ENCODE data around the gene KAZN. TPM values are rescaled to one million over a fixed set of nuclear protein-coding genes. Genes with fewer than 3 reads are reported as not detected.

KAZN gene
- polyA plus RNA-seq, 1 donor from 2014 or later, result 20.6 TPM

DNA sequence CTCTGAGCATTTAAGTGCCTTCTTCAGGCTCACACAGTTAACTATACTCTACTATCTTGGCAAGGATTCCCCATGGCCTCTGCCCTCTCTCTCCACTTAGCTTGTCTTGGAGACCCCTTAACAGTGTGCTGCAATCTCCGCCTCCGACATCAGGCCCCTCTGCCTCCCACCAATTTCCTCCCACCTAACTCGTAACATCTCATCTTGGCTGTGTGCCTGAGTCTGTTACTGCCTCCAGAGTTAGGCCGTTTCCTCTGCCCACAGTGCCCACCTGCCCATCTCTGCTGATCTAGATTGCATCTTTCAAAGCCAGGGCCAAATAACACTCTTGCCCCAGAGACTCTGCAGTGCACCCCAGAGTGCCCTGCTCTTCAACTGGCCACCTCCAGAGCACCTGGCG is 310.8 kb downstream of the KAZN start:
- no peak overlapping the region for H3K4me3 ChIP-seq (ENCODE audit: low read length)
- no peaks in the 10 kb centered on the region for H3K79me2 ChIP-seq (replicated peaks; ENCODE audit: insufficient read depth, low read length)
- no peaks in the 10 kb centered on the region for H3K27me3 ChIP-seq (ENCODE audit: insufficient read depth, low read depth, low read length)
- no peaks in the 10 kb centered on the region for H3K9me2 ChIP-seq (ENCODE audit: insufficient read depth, low read length)
- no peak overlapping the region for H3K9ac ChIP-seq (ENCODE audit: low read length)
- H2AFZ ChIP-seq (ENCODE audit: low read depth, low read length), result no peak overlapping the region
- no peak overlapping the region for H3K27ac ChIP-seq (ENCODE audit: low read length)
- no peaks in the 10 kb centered on the region for H3K36me3 ChIP-seq (ENCODE audit: insufficient read depth, low read length)
- H3K9me3 ChIP-seq (ENCODE audit: low read length), result no peaks in the 10 kb centered on the region
- TF ChIP-seq TAF1 (IDR thresholded peaks at IDR 0.05; ENCODE audit: low read depth) (no peak), SMC3 (conservative IDR thresholded peaks at IDR 0.05; ENCODE audit: poor library complexity) (no peak)
- H3K4me2 ChIP-seq (ENCODE audit: low read length), result no peak overlapping the region
- H3F3A ChIP-seq (ENCODE audit: insufficient read depth, low read length, poor library complexity, severe bottlenecking), result no peaks in the 10 kb centered on the region
- no peaks in the 10 kb centered on the region for H4K20me1 ChIP-seq (ENCODE audit: insufficient read depth)

DNA sequence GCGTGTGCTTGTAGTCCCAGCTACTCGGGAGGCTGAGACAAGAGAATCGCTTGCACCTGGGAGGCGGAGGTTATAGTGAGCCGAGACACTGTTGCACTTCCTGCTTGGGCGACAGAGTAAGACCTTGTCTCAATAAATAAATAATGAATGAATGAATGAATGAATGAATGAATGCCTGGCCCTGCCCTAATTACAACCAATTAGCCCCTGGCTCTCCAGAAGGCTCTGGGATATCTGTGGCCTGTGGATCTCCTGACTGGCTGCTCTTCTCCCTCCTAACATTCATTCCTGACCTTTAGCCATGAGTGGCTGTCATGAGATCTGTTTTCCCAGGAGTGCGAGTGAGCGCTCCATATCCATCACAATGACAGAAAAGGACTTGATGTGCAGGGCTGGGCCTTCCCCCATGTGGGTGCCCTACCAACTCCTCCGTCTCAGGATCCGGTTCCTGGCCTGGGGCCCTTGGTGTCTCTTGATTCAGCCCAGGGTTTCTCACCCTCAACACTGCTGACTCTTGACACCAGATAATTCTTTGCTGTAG is 311.5 kb downstream of the KAZN start:
- Histone ChIP-seq H3K9me3 (ENCODE audit: low read length) (no peaks in the 10 kb centered on the region), H3K9ac (ENCODE audit: low read length) (no peak overlapping the region), H3K27me3 (ENCODE audit: insufficient read depth, low read depth, low read length) (no peaks in the 10 kb centered on the region), H3K79me2 (replicated peaks; ENCODE audit: insufficient read depth, low read length) (no peaks in the 10 kb centered on the region), H3F3A (ENCODE audit: insufficient read depth, low read length, poor library complexity, severe bottlenecking) (no peaks in the 10 kb centered on the region), H3K27ac (ENCODE audit: low read length) (no peak overlapping the region), H3K4me2 (ENCODE audit: low read length) (no peak overlapping the region), H3K4me3 (ENCODE audit: low read length) (no peak overlapping the region), H4K20me1 (ENCODE audit: insufficient read depth) (no peaks in the 10 kb centered on the region), H3K9me2 (ENCODE audit: insufficient read depth, low read length) (no peaks in the 10 kb centered on the region), H2AFZ (ENCODE audit: low read depth, low read length) (no peak overlapping the region), H3K36me3 (ENCODE audit: insufficient read depth, low read length) (no peaks in the 10 kb centered on the region)
- TF ChIP-seq EZH2 (IDR thresholded peaks at IDR 0.05; ENCODE audit: borderline replicate concordance, insufficient read depth, low read length, poor library complexity, severe bottlenecking) (no peak), TAF1 (IDR thresholded peaks at IDR 0.05; ENCODE audit: low read depth) (no peak), EP300 (conservative IDR thresholded peaks at IDR 0.05; ENCODE audit: poor library complexity, severe bottlenecking) (no peak), MXI1 (conservative IDR thresholded peaks at IDR 0.05; ENCODE audit: poor library complexity, severe bottlenecking) (no peak), RAD21 (conservative IDR thresholded peaks at IDR 0.05) (no peak), SMC3 (conservative IDR thresholded peaks at IDR 0.05; ENCODE audit: poor library complexity) (no peak), POLR2AphosphoS5 (IDR thresholded peaks at IDR 0.05) (no peak)
- TF ChIP-seq, protein P1, sequence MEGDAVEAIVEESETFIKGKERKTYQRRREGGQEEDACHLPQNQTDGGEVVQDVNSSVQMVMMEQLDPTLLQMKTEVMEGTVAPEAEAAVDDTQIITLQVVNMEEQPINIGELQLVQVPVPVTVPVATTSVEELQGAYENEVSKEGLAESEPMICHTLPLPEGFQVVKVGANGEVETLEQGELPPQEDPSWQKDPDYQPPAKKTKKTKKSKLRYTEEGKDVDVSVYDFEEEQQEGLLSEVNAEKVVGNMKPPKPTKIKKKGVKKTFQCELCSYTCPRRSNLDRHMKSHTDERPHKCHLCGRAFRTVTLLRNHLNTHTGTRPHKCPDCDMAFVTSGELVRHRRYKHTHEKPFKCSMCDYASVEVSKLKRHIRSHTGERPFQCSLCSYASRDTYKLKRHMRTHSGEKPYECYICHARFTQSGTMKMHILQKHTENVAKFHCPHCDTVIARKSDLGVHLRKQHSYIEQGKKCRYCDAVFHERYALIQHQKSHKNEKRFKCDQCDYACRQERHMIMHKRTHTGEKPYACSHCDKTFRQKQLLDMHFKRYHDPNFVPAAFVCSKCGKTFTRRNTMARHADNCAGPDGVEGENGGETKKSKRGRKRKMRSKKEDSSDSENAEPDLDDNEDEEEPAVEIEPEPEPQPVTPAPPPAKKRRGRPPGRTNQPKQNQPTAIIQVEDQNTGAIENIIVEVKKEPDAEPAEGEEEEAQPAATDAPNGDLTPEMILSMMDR (IDR thresholded peaks at IDR 0.05; ENCODE audit: poor library complexity, severe bottlenecking), result no peak
- TF ChIP-seq, protein P2, sequence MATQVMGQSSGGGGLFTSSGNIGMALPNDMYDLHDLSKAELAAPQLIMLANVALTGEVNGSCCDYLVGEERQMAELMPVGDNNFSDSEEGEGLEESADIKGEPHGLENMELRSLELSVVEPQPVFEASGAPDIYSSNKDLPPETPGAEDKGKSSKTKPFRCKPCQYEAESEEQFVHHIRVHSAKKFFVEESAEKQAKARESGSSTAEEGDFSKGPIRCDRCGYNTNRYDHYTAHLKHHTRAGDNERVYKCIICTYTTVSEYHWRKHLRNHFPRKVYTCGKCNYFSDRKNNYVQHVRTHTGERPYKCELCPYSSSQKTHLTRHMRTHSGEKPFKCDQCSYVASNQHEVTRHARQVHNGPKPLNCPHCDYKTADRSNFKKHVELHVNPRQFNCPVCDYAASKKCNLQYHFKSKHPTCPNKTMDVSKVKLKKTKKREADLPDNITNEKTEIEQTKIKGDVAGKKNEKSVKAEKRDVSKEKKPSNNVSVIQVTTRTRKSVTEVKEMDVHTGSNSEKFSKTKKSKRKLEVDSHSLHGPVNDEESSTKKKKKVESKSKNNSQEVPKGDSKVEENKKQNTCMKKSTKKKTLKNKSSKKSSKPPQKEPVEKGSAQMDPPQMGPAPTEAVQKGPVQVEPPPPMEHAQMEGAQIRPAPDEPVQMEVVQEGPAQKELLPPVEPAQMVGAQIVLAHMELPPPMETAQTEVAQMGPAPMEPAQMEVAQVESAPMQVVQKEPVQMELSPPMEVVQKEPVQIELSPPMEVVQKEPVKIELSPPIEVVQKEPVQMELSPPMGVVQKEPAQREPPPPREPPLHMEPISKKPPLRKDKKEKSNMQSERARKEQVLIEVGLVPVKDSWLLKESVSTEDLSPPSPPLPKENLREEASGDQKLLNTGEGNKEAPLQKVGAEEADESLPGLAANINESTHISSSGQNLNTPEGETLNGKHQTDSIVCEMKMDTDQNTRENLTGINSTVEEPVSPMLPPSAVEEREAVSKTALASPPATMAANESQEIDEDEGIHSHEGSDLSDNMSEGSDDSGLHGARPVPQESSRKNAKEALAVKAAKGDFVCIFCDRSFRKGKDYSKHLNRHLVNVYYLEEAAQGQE (IDR thresholded peaks at IDR 0.05; ENCODE audit: borderline replicate concordance), result no peak
